Fibroblast of lung (primary cell): ENCODE measurements around the gene STKLD1. TPM values are rescaled to one million over a fixed set of nuclear protein-coding genes. Genes with fewer than 3 reads are reported as not detected.

Source experiments
- DNase-seq, 2 donors: peaks; one replicate each; pipeline versions ENCODE4 v3.0.0 to v3.0.0-alpha.2; 2010; ENCODE audit warnings: low read depth in 2 of 2
- H2AFZ ChIP-seq: 2 replicates; pipeline ENCODE4 v1.5.1; 2012; ENCODE audit warnings: low read length, control low read depth, inconsistent platforms
- H3K27ac ChIP-seq: 2 replicates; pipeline ENCODE4 v1.5.1; 2011; ENCODE audit warnings: low read length, control low read depth; ENCODE audit not compliant: insufficient read depth
- H3K27me3 ChIP-seq: 2 replicates; pipeline ENCODE4 v1.5.1; 2011; ENCODE audit warnings: mild to moderate bottlenecking, low read length; ENCODE audit not compliant: control insufficient read depth, insufficient read depth
- H3K36me3 ChIP-seq: 2 replicates; pipeline ENCODE4 v1.5.1; 2011; ENCODE audit warnings: low read length; ENCODE audit not compliant: control insufficient read depth, insufficient read depth
- H3K4me1 ChIP-seq: 2 replicates; pipeline ENCODE4 v1.5.1; 2011; ENCODE audit warnings: low read length; ENCODE audit not compliant: control insufficient read depth, insufficient read depth; ENCODE audit errors: extremely low read depth
- H3K4me2 ChIP-seq: 2 replicates; pipeline ENCODE4 v1.5.1; 2011; ENCODE audit warnings: low read length, control low read depth; ENCODE audit not compliant: insufficient read depth; ENCODE audit errors: extremely low read depth
- H3K4me3 ChIP-seq, 4 experiments: fragments of 200-600 bp in 1 of 4; sonication (generic) in 1 of 4; replicated peaks in 1 of 4; 2 replicates each; pipeline ENCODE4 v1.5.1; 2011 to 2016; ENCODE audit warnings: low read length in 4 of 4, low read depth in 3 of 4, mild to moderate bottlenecking in 3 of 4, control low read depth in 2 of 4, inconsistent platforms in 1 of 4, mixed read lengths in 1 of 4; ENCODE audit not compliant: insufficient read depth in 1 of 4; ENCODE audit errors: control extremely low read depth in 1 of 4
- H3K79me2 ChIP-seq: 2 replicates; pipeline ENCODE4 v1.5.1; 2012; ENCODE audit warnings: mild to moderate bottlenecking, low read length, inconsistent platforms; ENCODE audit not compliant: control insufficient read depth, insufficient read depth
- H3K9ac ChIP-seq: 2 replicates; pipeline ENCODE4 v1.5.1; 2011; ENCODE audit warnings: mild to moderate bottlenecking, low read length, control low read depth; ENCODE audit not compliant: insufficient read depth
- H3K9me3 ChIP-seq: 2 replicates; pipeline ENCODE4 v1.5.1; 2012; ENCODE audit warnings: low read depth, low read length; ENCODE audit not compliant: control insufficient read depth, insufficient read depth
- H4K20me1 ChIP-seq: 2 replicates; pipeline ENCODE4 v1.5.1; 2011; ENCODE audit warnings: low read length; ENCODE audit not compliant: control insufficient read depth, insufficient read depth; ENCODE audit errors: extremely low read depth
- CTCF ChIP-seq, 2 donors: IDR thresholded peaks in 1 of 2; conservative IDR thresholded peaks in 1 of 2; 1 replicate in 1 of 2; 2 replicates in 1 of 2; pipeline ENCODE4 v1.5.1; 2011 to 2012; ENCODE audit warnings: low read length in 2 of 2, control low read depth in 1 of 2, inconsistent platforms in 1 of 2, low read depth in 1 of 2, mild to moderate bottlenecking in 1 of 2
- EZH2 ChIP-seq: IDR thresholded peaks from 2 replicates; pipeline ENCODE4 v1.5.1; 2012; ENCODE audit warnings: low read length, control low read depth, mild to moderate bottlenecking; ENCODE audit errors: missing control alignments
- polyA plus RNA-seq, 2 donors: library from polyadenylated mRNA; depleted of rRNA in 1 of 2; stranded (reverse) in 1 of 2; unstranded in 1 of 2; fragments of >200 nt; gene quantifications; 2 replicates each; pipeline ENCODE4 v1.2.1, GENCODE V29; 2011 to 2012; ENCODE audit warnings: missing spikeins in 1 of 2
- total RNA-seq: library from RNA; depleted of rRNA; stranded (reverse); fragments of >200 nt; gene quantifications from 2 replicates; pipeline ENCODE4 v1.2.1, GENCODE V29; 2014

STKLD1 gene
- total and polyA plus RNA-seq, 2 donors (not counting 1 experiment from before 2014, with no cell fraction given) = 0.79 to 0.99 TPM

- Histone ChIP-seq H3K27me3 (no peaks in the 10 kb centered on the region), H3K9ac (no peak overlapping the region), H3K79me2 (no peaks in the 10 kb centered on the region), H3K27ac (no peak overlapping the region), H3K4me3 (no peak overlapping the region), H3K4me1 (no peaks in the 10 kb centered on the region), H3K36me3 (no peaks in the 10 kb centered on the region), H3K9me3 (no peaks in the 10 kb centered on the region), H4K20me1 (no peaks in the 10 kb centered on the region), H2AFZ (no peak overlapping the region), H3K4me2 (no peak overlapping the region)
- TF ChIP-seq CTCF (conservative IDR thresholded peaks at IDR 0.05 in 1 of 2, IDR thresholded peaks at IDR 0.05 in 1 of 2; ENCODE audit: low read depth in 1 of 2, low read length in 2 of 2) (no peak), EZH2 (no peak)
- DNase-seq = no peak
Measured at GRCh38 chr9:133443248-133443647, 67.1 kb downstream of the STKLD1 start.

GRCh38 chr9:133443982-133444381, 67.8 kb downstream of the STKLD1 start:
- Histone ChIP-seq H3K79me2 (no peaks in the 10 kb centered on the region), H3K9ac (no peak overlapping the region), H4K20me1 (no peaks in the 10 kb centered on the region), H3K27ac (no peak overlapping the region), H2AFZ (no peak overlapping the region), H3K9me3 (no peaks in the 10 kb centered on the region), H3K4me2 (no peak overlapping the region), H3K4me1 (no peaks in the 10 kb centered on the region), H3K4me3 (no peak overlapping the region), H3K27me3 (no peaks in the 10 kb centered on the region), H3K36me3 (no peaks in the 10 kb centered on the region)
- DNase-seq = peak in 1 of 2 donors; percentile 46
- no peak for TF ChIP-seq EZH2
- no peak for TF ChIP-seq CTCF (conservative IDR thresholded peaks at IDR 0.05 in 1 of 2, IDR thresholded peaks at IDR 0.05 in 1 of 2; ENCODE audit: low read depth in 1 of 2, low read length in 2 of 2)

GRCh38 chr9:133445293-133445969, 69.3 kb downstream of the STKLD1 start:
- Histone ChIP-seq H3K9me3 (no peaks in the 10 kb centered on the region), H3K9ac (no peak overlapping the region), H3K27me3 (no peaks in the 10 kb centered on the region), H3K4me3 (no peak overlapping the region), H3K27ac (no peak overlapping the region), H3K79me2 (no peaks in the 10 kb centered on the region), H3K4me2 (no peak overlapping the region), H3K4me1 (no peaks in the 10 kb centered on the region), H3K36me3 (no peaks in the 10 kb centered on the region), H4K20me1 (no peaks in the 10 kb centered on the region), H2AFZ (no peak overlapping the region)
- TF ChIP-seq EZH2 = no peak
- no peak for TF ChIP-seq CTCF (conservative IDR thresholded peaks at IDR 0.05 in 1 of 2, IDR thresholded peaks at IDR 0.05 in 1 of 2; ENCODE audit: low read depth in 1 of 2, low read length in 2 of 2)
- DNase-seq = no peak
